ENCODE results near the gene EEF1A2.

GRCh38 chr20:63457737-63458136 lies 41.1 kb downstream of the EEF1A2 start:
- TF ChIP-seq, protein P1, sequence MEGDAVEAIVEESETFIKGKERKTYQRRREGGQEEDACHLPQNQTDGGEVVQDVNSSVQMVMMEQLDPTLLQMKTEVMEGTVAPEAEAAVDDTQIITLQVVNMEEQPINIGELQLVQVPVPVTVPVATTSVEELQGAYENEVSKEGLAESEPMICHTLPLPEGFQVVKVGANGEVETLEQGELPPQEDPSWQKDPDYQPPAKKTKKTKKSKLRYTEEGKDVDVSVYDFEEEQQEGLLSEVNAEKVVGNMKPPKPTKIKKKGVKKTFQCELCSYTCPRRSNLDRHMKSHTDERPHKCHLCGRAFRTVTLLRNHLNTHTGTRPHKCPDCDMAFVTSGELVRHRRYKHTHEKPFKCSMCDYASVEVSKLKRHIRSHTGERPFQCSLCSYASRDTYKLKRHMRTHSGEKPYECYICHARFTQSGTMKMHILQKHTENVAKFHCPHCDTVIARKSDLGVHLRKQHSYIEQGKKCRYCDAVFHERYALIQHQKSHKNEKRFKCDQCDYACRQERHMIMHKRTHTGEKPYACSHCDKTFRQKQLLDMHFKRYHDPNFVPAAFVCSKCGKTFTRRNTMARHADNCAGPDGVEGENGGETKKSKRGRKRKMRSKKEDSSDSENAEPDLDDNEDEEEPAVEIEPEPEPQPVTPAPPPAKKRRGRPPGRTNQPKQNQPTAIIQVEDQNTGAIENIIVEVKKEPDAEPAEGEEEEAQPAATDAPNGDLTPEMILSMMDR (IDR thresholded peaks at IDR 0.05), result no peak
- no peak for TF ChIP-seq POLR2A (IDR thresholded peaks at IDR 0.05)

Measured in right lobe of liver (tissue), 4 donors.